Neural progenitor cell (in vitro differentiated cells): ENCODE data around the gene LTB.

Experiments
- EZH2 ChIP-seq: fragments of 200-600 bp; sonication (generic); IDR thresholded peaks from 2 replicates; pipeline ENCODE4 v1.6.1; 2017; ENCODE audit warnings: antibody characterized with exemption, mild to moderate bottlenecking, moderate library complexity
- EZH2phosphoT487 ChIP-seq: fragments of 200-600 bp; sonication (generic); IDR thresholded peaks from 2 replicates; pipeline ENCODE4 v1.6.1; 2017; ENCODE audit warnings: antibody characterized with exemption
- TF ChIP-seq, protein P1 (sequence below): fragments of 200-600 bp; sonication (generic); IDR thresholded peaks from 2 replicates; pipeline ENCODE4 v1.5.1; 2017; ENCODE audit warnings: antibody characterized with exemption, mild to moderate bottlenecking

DNA sequence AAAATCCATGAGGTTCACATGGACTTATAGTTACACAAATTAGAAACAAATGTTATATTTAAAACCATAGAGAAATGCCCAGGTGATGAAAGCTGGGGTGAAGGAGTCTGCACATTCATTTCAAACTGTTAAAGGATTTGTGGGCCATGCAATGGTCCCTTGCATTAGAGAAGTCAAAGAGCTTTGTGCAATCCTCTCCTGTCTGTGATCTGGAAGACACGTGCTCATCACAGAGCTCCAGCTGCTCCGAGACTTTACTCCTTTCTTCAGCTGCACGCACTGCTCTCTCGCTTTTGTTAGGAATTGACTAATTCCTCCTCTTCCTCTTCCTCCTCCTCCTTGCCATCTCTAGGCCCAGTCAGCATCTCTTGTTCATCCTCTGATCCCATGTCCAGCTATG lies 28.7 kb upstream of the LTB start:
- TF ChIP-seq, protein P1, sequence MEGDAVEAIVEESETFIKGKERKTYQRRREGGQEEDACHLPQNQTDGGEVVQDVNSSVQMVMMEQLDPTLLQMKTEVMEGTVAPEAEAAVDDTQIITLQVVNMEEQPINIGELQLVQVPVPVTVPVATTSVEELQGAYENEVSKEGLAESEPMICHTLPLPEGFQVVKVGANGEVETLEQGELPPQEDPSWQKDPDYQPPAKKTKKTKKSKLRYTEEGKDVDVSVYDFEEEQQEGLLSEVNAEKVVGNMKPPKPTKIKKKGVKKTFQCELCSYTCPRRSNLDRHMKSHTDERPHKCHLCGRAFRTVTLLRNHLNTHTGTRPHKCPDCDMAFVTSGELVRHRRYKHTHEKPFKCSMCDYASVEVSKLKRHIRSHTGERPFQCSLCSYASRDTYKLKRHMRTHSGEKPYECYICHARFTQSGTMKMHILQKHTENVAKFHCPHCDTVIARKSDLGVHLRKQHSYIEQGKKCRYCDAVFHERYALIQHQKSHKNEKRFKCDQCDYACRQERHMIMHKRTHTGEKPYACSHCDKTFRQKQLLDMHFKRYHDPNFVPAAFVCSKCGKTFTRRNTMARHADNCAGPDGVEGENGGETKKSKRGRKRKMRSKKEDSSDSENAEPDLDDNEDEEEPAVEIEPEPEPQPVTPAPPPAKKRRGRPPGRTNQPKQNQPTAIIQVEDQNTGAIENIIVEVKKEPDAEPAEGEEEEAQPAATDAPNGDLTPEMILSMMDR, result no peak
- TF ChIP-seq EZH2 (no peak), EZH2phosphoT487 (no peak)
